B cell (primary cell): Measurements from ENCODE around the gene ATP5MK. TPM values are rescaled to one million over a fixed set of nuclear protein-coding genes. Genes with fewer than 3 reads are reported as not detected.

Experiments used
- ATAC-seq: fragments of 200-7000 bp; cut with Tn5 transposase; one replicate; pipeline ENCODE4 v1.10.0; 2021; ENCODE audit warnings: low read depth, mild to moderate bottlenecking, moderate number of reproducible peaks, moderate library complexity
- CTCF ChIA-PET: fragments of 350-600 bp; sonication (Branson Sonifier 250); formaldehyde crosslinking; loops from one replicate; lab custom pipeline; 2021; ENCODE audit warnings: antibody characterized with exemption, inconsistent platforms; lab: Charles Lee
- POLR2A ChIA-PET: fragments of 350-600 bp; sonication (Branson Sonifier 250); formaldehyde crosslinking; loops from one replicate; lab custom pipeline; 2021; ENCODE audit warnings: antibody characterized with exemption; lab: Charles Lee
- DNase-seq: peaks from one replicate; pipeline ENCODE4 v3.0.0; 2013
- H2AFZ ChIP-seq: 2 replicates; pipeline ENCODE4 v1.6.1; 2012; ENCODE audit warnings: mild to moderate bottlenecking, low read depth, low read length; ENCODE audit not compliant: insufficient read depth, poor library complexity, severe bottlenecking
- H3K27ac ChIP-seq, 2 donors: 1 replicate in 1 of 2; 2 replicates in 1 of 2; pipeline ENCODE4 v1.5.1; 2012 to 2013; ENCODE audit warnings: low read length in 2 of 2, mild to moderate bottlenecking in 2 of 2, moderate library complexity in 1 of 2
- H3K27me3 ChIP-seq, 4 experiments: fragments of 200-600 bp in 1 of 4; sonication (generic) in 1 of 4; replicated peaks in 1 of 4; 1 replicate in 2 of 4; 2 replicates in 2 of 4; pipeline versions ENCODE4 v1.6.1 to v1.7.0; 2013 to 2016; ENCODE audit warnings: low read length in 3 of 4, mild to moderate bottlenecking in 2 of 4, mixed read lengths in 1 of 4, moderate library complexity in 1 of 4; ENCODE audit not compliant: insufficient read depth in 4 of 4, control insufficient read depth in 3 of 4; ENCODE audit errors: control extremely low read depth in 1 of 4
- H3K36me3 ChIP-seq, 2 experiments: replicated peaks in 1 of 2; 1 replicate in 1 of 2; 2 replicates in 1 of 2; pipeline versions ENCODE4 v1.6.1 to v1.7.1; 2013; ENCODE audit warnings: low read length in 1 of 2; ENCODE audit not compliant: insufficient read depth in 2 of 2, control insufficient read depth in 1 of 2; ENCODE audit errors: control extremely low read depth in 1 of 2, extremely low read depth in 1 of 2
- H3K4me1 ChIP-seq, 2 donors: fragments of 200-600 bp in 1 of 2; sonication (generic) in 1 of 2; 1 replicate in 1 of 2; 2 replicates in 1 of 2; pipeline versions ENCODE4 v1.5.1 to v1.6.1; 2013 to 2017; ENCODE audit warnings: low read length in 2 of 2; ENCODE audit not compliant: control insufficient read depth in 2 of 2, insufficient read depth in 2 of 2
- H3K4me2 ChIP-seq: replicated peaks from 2 replicates; pipeline ENCODE3; 2012; ENCODE audit warnings: mild to moderate bottlenecking, low read depth, low read length; ENCODE audit not compliant: poor library complexity, severe bottlenecking
- H3K4me3 ChIP-seq, 5 experiments: fragments of 200-600 bp in 1 of 5; sonication (generic) in 1 of 5; 1 replicate in 3 of 5; 2 replicates in 2 of 5; pipeline versions ENCODE4 v1.5.1 to v1.7.0; 2011 to 2016; ENCODE audit warnings: low read length in 4 of 5, mild to moderate bottlenecking in 4 of 5, low read depth in 2 of 5, control low read depth in 1 of 5, moderate library complexity in 1 of 5; ENCODE audit not compliant: insufficient read depth in 1 of 5; ENCODE audit errors: control extremely low read depth in 1 of 5, extremely low read depth in 1 of 5
- H3K79me2 ChIP-seq: fragments of 200-600 bp; sonication (generic); one replicate; pipeline ENCODE4 v1.6.0; 2016; ENCODE audit warnings: low read length; ENCODE audit not compliant: control insufficient read depth, insufficient read depth
- H3K9ac ChIP-seq: fragments of 200-600 bp; sonication (generic); 2 replicates; pipeline ENCODE4 v1.6.1; 2017; ENCODE audit warnings: mild to moderate bottlenecking, low read length, moderate library complexity
- H3K9me3 ChIP-seq, 3 donors: one replicate each; pipeline versions ENCODE4 v1.6.1 to v1.7.1; 2013; ENCODE audit warnings: low read length in 2 of 3; ENCODE audit not compliant: control insufficient read depth in 2 of 3, insufficient read depth in 1 of 3; ENCODE audit errors: control extremely low read depth in 1 of 3
- H4K20me1 ChIP-seq: 2 replicates; pipeline ENCODE4 v1.6.0; 2012; ENCODE audit warnings: mild to moderate bottlenecking, low read length; ENCODE audit not compliant: insufficient read depth, control insufficient read depth, poor library complexity, severe bottlenecking
- H3K27ac Mint-ChIP-seq: one replicate; pipeline ENCODE4 v1.8.0; 2021; ENCODE audit warnings: mixed read lengths
- H3K27me3 Mint-ChIP-seq: one replicate; pipeline ENCODE4 v1.8.0; 2021; ENCODE audit warnings: mixed read lengths
- H3K4me1 Mint-ChIP-seq: one replicate; pipeline ENCODE4 v1.8.0; 2021; ENCODE audit warnings: mixed read lengths
- H3K4me3 Mint-ChIP-seq: one replicate; pipeline ENCODE4 v1.8.0; 2021; ENCODE audit warnings: mixed read lengths
- H3K9me3 Mint-ChIP-seq: one replicate; pipeline ENCODE4 v1.8.0; 2022; ENCODE audit warnings: mixed read lengths; ENCODE audit not compliant: insufficient read depth
- EZH2 ChIP-seq: IDR thresholded peaks from 2 replicates; pipeline ENCODE4 v1.6.1; 2012; ENCODE audit warnings: borderline replicate concordance, low read depth, mild to moderate bottlenecking, moderate library complexity, low read length; ENCODE audit not compliant: insufficient read depth, poor library complexity, severe bottlenecking
- WGBS: methylation state at CpG from one replicate; pipeline ENCODE4 v1.1.5; 2013; ENCODE audit warnings: missing lambda C conversion rate; ENCODE audit not compliant: insufficient coverage; 5-methylcytosine and 5-hydroxymethylcytosine counted together
- intact Hi-C: fragments of 100-400 bp; cut with micrococcal nuclease; formaldehyde crosslinking; loops from one replicate; pipeline ENCODE4 v1.10.0; 2022
- polyA plus RNA-seq: library from polyadenylated mRNA; depleted of rRNA; stranded (reverse); fragments of >200 nt; gene quantifications from 2 replicates; pipeline ENCODE4 v1.2.3, GENCODE V29; 2012
- total RNA-seq, 2 donors: library from RNA; stranded (reverse); fragments of 120-200 nt in 1 of 2; gene quantifications; 1 replicate in 1 of 2; 2 replicates in 1 of 2; pipeline versions ENCODE4 v1.2.3 to v1.2.4, GENCODE V29; 2013 to 2022
- TF ChIP-seq, protein P1 (sequence below): fragments of 200-600 bp; IDR thresholded peaks from one replicate; pipeline ENCODE4 v1.8.0; 2022; ENCODE audit warnings: antibody characterized with exemption, mild to moderate bottlenecking

ATP5MK gene
- total and polyA plus RNA-seq, 2 donors (not counting 1 experiment from before 2014, with no cell fraction given), result 96.6 to 99.9 TPM

DNA sequence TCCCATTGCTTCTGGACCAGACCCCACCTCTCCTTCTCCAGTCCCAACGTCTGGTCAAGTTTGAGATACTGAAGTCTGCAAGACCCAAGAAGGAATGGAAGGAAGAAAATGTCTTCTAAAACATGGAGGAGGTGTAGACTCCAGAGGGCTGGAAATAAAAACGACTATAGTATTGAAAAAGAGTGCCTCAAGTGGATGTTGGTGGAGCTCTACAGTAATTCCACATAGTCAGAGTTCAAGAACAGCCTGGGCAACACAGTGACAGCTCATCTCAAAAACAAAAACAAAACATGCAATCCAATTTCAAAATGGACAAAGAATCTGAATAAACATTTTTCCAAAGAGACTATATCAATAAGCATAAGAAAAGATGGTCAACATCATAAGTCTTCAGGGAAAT, 43.0 kb downstream of the ATP5MK start:
- Histone ChIP-seq H3K9me3 (no peaks in the 10 kb centered on the region), H2AFZ (no peak overlapping the region), H3K79me2 (peaks cover 18% of the 10 kb centered on the region), H3K9ac (no peak overlapping the region), H3K4me2 (no peak overlapping the region), H3K4me1 (peaks cover 9 to 13% of the 10 kb centered on the region in 2 donors), H4K20me1 (no peaks in the 10 kb centered on the region), H3K36me3 (no peaks in the 10 kb centered on the region), H3K27ac (no peak overlapping the region), H3K27me3 (no peaks in the 10 kb centered on the region), H3K4me3 (no peak overlapping the region)
- Mint-ChIP-seq H3K27ac (no peak overlapping the region), H3K9me3 (no peaks in the 10 kb centered on the region), H3K27me3 (no peaks in the 10 kb centered on the region), H3K4me1 (peaks cover 6% of the 10 kb centered on the region), H3K4me3 (no peak overlapping the region)
- POLR2A ChIA-PET, result interaction anchor here (0.7 kb wide), 2 partner anchors 16 to 563 kb away, joined by 5 to 6 read pairs; no protein-coding TSS in a partner anchor
- TF ChIP-seq EZH2, result no peak
- TF ChIP-seq, protein P1, sequence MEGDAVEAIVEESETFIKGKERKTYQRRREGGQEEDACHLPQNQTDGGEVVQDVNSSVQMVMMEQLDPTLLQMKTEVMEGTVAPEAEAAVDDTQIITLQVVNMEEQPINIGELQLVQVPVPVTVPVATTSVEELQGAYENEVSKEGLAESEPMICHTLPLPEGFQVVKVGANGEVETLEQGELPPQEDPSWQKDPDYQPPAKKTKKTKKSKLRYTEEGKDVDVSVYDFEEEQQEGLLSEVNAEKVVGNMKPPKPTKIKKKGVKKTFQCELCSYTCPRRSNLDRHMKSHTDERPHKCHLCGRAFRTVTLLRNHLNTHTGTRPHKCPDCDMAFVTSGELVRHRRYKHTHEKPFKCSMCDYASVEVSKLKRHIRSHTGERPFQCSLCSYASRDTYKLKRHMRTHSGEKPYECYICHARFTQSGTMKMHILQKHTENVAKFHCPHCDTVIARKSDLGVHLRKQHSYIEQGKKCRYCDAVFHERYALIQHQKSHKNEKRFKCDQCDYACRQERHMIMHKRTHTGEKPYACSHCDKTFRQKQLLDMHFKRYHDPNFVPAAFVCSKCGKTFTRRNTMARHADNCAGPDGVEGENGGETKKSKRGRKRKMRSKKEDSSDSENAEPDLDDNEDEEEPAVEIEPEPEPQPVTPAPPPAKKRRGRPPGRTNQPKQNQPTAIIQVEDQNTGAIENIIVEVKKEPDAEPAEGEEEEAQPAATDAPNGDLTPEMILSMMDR, result no peak
- intact Hi-C loops, result no loop called here
- no peak for ATAC-seq
- no peak for DNase-seq
- WGBS, result no CpG with 5 or more reads among the region's 2 CpGs
- CTCF ChIA-PET, result interaction anchor here (0.7 kb wide), 2 partner anchors 64 to 333 kb away, joined by 4 to 5 read pairs; no protein-coding TSS in a partner anchor

DNA sequence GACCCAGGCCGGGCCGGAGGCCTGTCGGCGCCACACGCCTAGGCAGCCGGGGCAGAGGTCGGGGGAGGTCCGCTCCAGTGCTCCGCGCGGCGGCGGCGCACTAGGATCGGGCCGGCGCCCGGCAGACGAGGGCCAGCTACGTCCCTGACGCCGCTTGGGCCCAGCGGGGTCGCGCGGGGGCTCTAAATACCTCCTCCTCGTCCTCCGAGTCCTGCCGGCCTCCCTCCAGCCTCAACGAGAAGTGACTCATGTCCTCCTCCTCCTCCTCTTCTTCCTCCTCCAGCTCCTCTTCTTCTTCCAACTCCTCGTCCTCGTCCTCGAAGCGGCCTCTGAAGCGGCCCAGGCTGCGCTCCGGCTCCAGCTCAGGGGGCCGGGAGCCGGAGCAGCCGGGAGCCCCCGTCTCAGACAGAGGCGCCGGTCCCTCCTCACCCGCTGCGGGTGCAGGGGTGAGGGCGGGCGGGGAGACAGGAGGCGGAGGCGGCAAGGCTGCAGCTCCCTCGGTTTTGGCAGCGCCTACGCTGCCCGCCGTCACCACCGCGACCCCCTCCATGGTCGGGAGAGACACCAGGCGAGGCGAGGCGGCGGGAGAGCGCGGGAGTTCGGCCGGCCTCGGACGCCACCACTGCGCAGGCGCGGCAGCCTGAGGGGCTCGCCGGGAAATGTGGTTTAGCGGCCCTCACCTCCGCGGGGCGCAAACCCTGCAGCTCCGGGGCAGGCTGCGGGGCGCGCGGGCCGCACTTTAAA, 45.6 kb downstream of the ATP5MK start, which contains the start of gene PCGF6:
Gene PCGF6 (minus strand): TSS at position 624 of the 744 bp plus-strand sequence. CDS start 74 bp downstream, at position 550.
- TF ChIP-seq, protein P1, result no peak
- no peak for TF ChIP-seq EZH2
- H3K36me3 ChIP-seq, result peaks cover 0 to 2% of the 10 kb centered on the region in 2 experiments
- Mint-ChIP-seq H3K9me3 (no peaks in the 10 kb centered on the region), H3K4me3 (peak within 1 kb of the TSS; percentile 89), H3K4me1 (peaks cover 6% of the 10 kb centered on the region), H3K27me3 (no peaks in the 10 kb centered on the region), H3K27ac (peak within 1 kb of the TSS; percentile 82)
- DNase-seq (peak; percentile 86), ATAC-seq (peak; percentile 86)
- H3K9ac ChIP-seq, result peak within 1 kb of the TSS; percentile 79
- peaks cover 18% of the 10 kb centered on the region for H3K79me2 ChIP-seq
- peak within 1 kb of the TSS; percentile 25 to 66 for H3K27ac ChIP-seq
- H3K4me2 ChIP-seq, result peak within 1 kb of the TSS; percentile 70
- ChIA-PET CTCF (interaction anchor here (0.9 to 1.2 kb wide), 3 partner anchors 16 to 17 kb away, joined by 3 to 6 read pairs (median 3); partner anchors contain the start of gene TAF5), POLR2A (interaction anchor here (1.0 kb wide), 1 partner anchor 17 kb away, joined by 7 read pairs; the partner anchor contains the start of gene TAF5)
- H3K4me3 ChIP-seq, result peak within 1 kb of the TSS; percentile 71 to 85 (median 80)
- H3K4me1 ChIP-seq, result peaks cover 9 to 13% of the 10 kb centered on the region in 2 donors
- H2AFZ ChIP-seq, result peak within 1 kb of the TSS; percentile 95
- H3K9me3 ChIP-seq, result no peaks in the 10 kb centered on the region
- under 1% methylated on average over 81 of the region's 82 CpGs for WGBS
- H4K20me1 ChIP-seq, result no peaks in the 10 kb centered on the region
- intact Hi-C loops, result loop anchor here (1.0 kb wide), 2 partner anchors 17 to 46 kb away; partner anchors contain the start of genes ATP5MK, PDCD11 and TAF5
- no peaks in the 10 kb centered on the region for H3K27me3 ChIP-seq
